Osteoblast (primary cell): Measurements from ENCODE around the gene GAS2. TPM values are rescaled to one million over a fixed set of nuclear protein-coding genes. Genes with fewer than 3 reads are reported as not detected.

Experiments
- DNase-seq: peaks from one replicate; pipeline ENCODE4 v3.0.0; 2011; ENCODE audit warnings: low spot score, mixed read lengths; ENCODE audit not compliant: insufficient read length; ENCODE audit errors: missing footprints
- H2AFZ ChIP-seq: 2 replicates; pipeline ENCODE4 v1.6.0; 2011; ENCODE audit warnings: mild to moderate bottlenecking, low read length
- H3K27ac ChIP-seq: 2 replicates; pipeline ENCODE4 v1.5.1; 2011; ENCODE audit warnings: mild to moderate bottlenecking, low read depth, low read length, moderate library complexity
- H3K27me3 ChIP-seq: 2 replicates; pipeline ENCODE4 v1.6.0; 2012; ENCODE audit warnings: mild to moderate bottlenecking, control low read depth, inconsistent platforms, low read length, moderate library complexity; ENCODE audit not compliant: insufficient read depth
- H3K36me3 ChIP-seq: 2 replicates; pipeline ENCODE4 v1.5.1; 2011; ENCODE audit warnings: mild to moderate bottlenecking, low read length, control low read depth, moderate library complexity; ENCODE audit not compliant: insufficient read depth
- H3K4me1 ChIP-seq: 2 replicates; pipeline ENCODE4 v1.5.1; 2011; ENCODE audit warnings: mild to moderate bottlenecking, low read length, control low read depth, moderate library complexity; ENCODE audit not compliant: insufficient read depth
- H3K4me2 ChIP-seq: 2 replicates; pipeline ENCODE4 v1.6.0; 2011; ENCODE audit warnings: mild to moderate bottlenecking, low read length; ENCODE audit not compliant: insufficient read depth
- H3K4me3 ChIP-seq: fragments of 200-600 bp; sonication (generic); 3 replicates; pipeline ENCODE4 v1.5.1; 2012; ENCODE audit warnings: mild to moderate bottlenecking, low read length, inconsistent platforms; ENCODE audit not compliant: insufficient read depth
- H3K79me2 ChIP-seq: 2 replicates; pipeline ENCODE4 v1.6.0; 2012; ENCODE audit warnings: mild to moderate bottlenecking, low read length, control low read depth, inconsistent platforms; ENCODE audit not compliant: insufficient read depth
- H3K9me3 ChIP-seq: 2 replicates; pipeline ENCODE4 v1.5.1; 2011; ENCODE audit warnings: low read depth, low read length, control low read depth
- H4K20me1 ChIP-seq: 2 replicates; pipeline ENCODE4 v1.6.0; 2012; ENCODE audit warnings: mild to moderate bottlenecking, low read length, control low read depth; ENCODE audit not compliant: insufficient read depth
- total RNA-seq: library from RNA; depleted of rRNA; stranded (reverse); fragments of >200 nt; gene quantifications from 2 replicates; pipeline ENCODE4 v1.2.3, GENCODE V29; 2012
- TF ChIP-seq, protein P1 (sequence below): IDR thresholded peaks from 2 replicates; pipeline ENCODE4 v1.5.1; 2011; ENCODE audit warnings: mild to moderate bottlenecking, low read depth, low read length, moderate library complexity; ENCODE audit errors: extremely low read depth

GAS2 gene
- total RNA-seq, 1 donor: 0.36 TPM

- DNase-seq: no peak
- H3K27me3 ChIP-seq: no peaks in the 10 kb centered on the region
- H3K4me1 ChIP-seq: no peaks in the 10 kb centered on the region
- no peaks in the 10 kb centered on the region for H3K36me3 ChIP-seq
- H3K27ac ChIP-seq: no peak overlapping the region
- H2AFZ ChIP-seq: no peak overlapping the region
- no peaks in the 10 kb centered on the region for H3K9me3 ChIP-seq
- H3K79me2 ChIP-seq: no peaks in the 10 kb centered on the region
- no peak overlapping the region for H3K4me3 ChIP-seq
- TF ChIP-seq, protein P1, sequence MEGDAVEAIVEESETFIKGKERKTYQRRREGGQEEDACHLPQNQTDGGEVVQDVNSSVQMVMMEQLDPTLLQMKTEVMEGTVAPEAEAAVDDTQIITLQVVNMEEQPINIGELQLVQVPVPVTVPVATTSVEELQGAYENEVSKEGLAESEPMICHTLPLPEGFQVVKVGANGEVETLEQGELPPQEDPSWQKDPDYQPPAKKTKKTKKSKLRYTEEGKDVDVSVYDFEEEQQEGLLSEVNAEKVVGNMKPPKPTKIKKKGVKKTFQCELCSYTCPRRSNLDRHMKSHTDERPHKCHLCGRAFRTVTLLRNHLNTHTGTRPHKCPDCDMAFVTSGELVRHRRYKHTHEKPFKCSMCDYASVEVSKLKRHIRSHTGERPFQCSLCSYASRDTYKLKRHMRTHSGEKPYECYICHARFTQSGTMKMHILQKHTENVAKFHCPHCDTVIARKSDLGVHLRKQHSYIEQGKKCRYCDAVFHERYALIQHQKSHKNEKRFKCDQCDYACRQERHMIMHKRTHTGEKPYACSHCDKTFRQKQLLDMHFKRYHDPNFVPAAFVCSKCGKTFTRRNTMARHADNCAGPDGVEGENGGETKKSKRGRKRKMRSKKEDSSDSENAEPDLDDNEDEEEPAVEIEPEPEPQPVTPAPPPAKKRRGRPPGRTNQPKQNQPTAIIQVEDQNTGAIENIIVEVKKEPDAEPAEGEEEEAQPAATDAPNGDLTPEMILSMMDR: no peak
- no peaks in the 10 kb centered on the region for H4K20me1 ChIP-seq
- no peak overlapping the region for H3K4me2 ChIP-seq
These were observed 14.9 kb downstream of the GAS2 start for GRCh38 chr11:22681281-22681812.

DNA sequence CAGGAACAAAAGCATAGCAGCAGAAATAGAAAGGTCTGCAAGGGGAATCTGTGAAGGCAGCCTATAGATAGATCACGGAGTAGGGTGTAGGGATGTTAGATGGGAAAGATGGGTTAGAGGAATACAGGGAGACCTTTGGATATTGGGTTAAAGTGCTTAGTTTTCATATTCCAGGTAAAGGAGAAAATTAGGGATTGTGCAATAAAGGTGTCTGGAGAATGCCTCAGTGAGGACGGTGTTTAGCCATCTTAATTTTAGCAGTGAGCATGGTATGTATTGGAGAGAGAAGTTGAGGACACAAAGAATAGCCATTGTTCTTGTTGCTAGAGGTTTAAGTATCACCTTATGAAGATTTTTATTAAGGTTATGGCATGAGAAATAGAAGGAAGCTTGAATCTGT, 17.7 kb downstream of the GAS2 start:
- H3K79me2 ChIP-seq: no peaks in the 10 kb centered on the region
- no peaks in the 10 kb centered on the region for H3K9me3 ChIP-seq
- no peak overlapping the region for H2AFZ ChIP-seq
- DNase-seq: no peak
- TF ChIP-seq, protein P1: no peak
- no peak overlapping the region for H3K4me3 ChIP-seq
- no peaks in the 10 kb centered on the region for H3K4me1 ChIP-seq
- no peak overlapping the region for H3K27ac ChIP-seq
- no peaks in the 10 kb centered on the region for H3K27me3 ChIP-seq
- H4K20me1 ChIP-seq: no peaks in the 10 kb centered on the region
- H3K4me2 ChIP-seq: no peak overlapping the region
- no peaks in the 10 kb centered on the region for H3K36me3 ChIP-seq

DNA sequence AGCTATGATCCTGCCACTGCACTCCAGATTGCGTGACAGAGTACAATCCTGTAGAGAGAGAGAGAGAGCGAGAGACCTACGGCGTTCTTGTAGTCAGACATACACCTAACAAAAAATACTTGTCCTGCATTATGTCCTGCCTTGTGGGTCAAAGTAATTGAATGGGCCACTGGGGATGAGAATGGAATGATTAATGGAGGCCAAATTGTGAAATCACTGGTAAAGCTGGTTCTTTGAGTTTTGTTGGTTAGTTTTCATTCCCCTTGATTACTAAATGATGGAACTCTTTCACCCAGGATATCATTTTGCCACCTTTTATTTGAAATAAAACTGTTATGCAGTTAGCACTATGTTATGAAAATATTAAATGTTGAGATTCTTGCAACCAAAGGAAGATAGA, 18.7 kb downstream of the GAS2 start:
- Histone ChIP-seq H3K4me1 (no peaks in the 10 kb centered on the region), H3K36me3 (no peaks in the 10 kb centered on the region), H4K20me1 (no peaks in the 10 kb centered on the region), H3K4me2 (no peak overlapping the region), H3K79me2 (no peaks in the 10 kb centered on the region), H3K27me3 (no peaks in the 10 kb centered on the region), H3K9me3 (no peaks in the 10 kb centered on the region), H3K4me3 (no peak overlapping the region), H2AFZ (no peak overlapping the region), H3K27ac (no peak overlapping the region)
- no peak for DNase-seq
- TF ChIP-seq, protein P1: no peak

DNA sequence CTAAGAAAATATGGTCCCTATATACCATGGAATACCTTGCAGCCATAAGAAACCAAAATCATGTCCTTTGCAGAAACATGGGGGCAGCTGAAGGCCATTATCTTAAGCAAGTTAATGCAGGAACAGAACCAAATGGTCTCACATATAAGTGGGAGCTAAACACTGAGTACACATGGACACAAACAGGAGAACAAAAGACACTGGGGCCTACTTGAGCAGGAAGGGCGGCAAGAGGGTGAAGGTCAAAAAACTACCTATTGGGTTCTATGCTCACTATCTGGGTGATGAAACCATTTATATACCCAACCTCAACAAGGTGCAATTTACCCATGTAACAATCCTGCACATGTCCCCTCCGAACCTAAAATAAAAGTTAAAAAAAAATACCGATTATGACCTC, 22.5 kb downstream of the GAS2 start:
- no peaks in the 10 kb centered on the region for H3K36me3 ChIP-seq
- no peak overlapping the region for H2AFZ ChIP-seq
- no peaks in the 10 kb centered on the region for H3K79me2 ChIP-seq
- H3K27ac ChIP-seq: no peak overlapping the region
- no peak overlapping the region for H3K4me2 ChIP-seq
- no peak overlapping the region for H3K4me3 ChIP-seq
- no peaks in the 10 kb centered on the region for H3K4me1 ChIP-seq
- DNase-seq: no peak
- H3K27me3 ChIP-seq: no peaks in the 10 kb centered on the region
- TF ChIP-seq, protein P1: no peak
- H3K9me3 ChIP-seq: no peaks in the 10 kb centered on the region
- no peaks in the 10 kb centered on the region for H4K20me1 ChIP-seq
